HG03097 (cell line): ENCODE data around the gene NPC2.

Source experiments
- ATAC-seq: cut with Tn5 transposase; IDR thresholded peaks from one replicate; pipeline ENCODE4 v1.9.1; 2021; ENCODE audit not compliant: unreplicated experiment, low FRiP score

Gene NPC2

DNA sequence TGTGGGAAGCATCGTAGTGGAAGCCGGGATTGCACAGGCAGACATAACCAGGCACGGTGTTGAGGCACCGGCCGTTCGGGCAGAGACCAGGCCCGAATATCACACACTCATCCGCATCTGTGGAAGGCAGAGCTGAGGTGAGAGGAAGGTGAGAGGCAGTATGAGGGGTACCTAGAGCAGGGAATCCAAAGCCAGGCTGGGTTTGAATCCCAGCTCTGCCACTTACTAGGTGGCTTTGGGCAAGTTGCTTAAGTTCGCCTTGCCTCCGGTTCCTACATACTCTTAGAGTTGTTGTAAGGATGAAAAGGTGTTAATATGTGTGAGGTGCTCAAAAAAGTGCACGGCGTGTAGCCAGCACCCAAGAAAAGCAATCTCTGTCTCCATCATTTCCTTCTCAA lies 10.8 kb upstream of the NPC2 start:
- no peak for ATAC-seq

GRCh38 chr14:74503291-74503937 lies 10.3 kb upstream of the NPC2 start:
- ATAC-seq = no peak

DNA sequence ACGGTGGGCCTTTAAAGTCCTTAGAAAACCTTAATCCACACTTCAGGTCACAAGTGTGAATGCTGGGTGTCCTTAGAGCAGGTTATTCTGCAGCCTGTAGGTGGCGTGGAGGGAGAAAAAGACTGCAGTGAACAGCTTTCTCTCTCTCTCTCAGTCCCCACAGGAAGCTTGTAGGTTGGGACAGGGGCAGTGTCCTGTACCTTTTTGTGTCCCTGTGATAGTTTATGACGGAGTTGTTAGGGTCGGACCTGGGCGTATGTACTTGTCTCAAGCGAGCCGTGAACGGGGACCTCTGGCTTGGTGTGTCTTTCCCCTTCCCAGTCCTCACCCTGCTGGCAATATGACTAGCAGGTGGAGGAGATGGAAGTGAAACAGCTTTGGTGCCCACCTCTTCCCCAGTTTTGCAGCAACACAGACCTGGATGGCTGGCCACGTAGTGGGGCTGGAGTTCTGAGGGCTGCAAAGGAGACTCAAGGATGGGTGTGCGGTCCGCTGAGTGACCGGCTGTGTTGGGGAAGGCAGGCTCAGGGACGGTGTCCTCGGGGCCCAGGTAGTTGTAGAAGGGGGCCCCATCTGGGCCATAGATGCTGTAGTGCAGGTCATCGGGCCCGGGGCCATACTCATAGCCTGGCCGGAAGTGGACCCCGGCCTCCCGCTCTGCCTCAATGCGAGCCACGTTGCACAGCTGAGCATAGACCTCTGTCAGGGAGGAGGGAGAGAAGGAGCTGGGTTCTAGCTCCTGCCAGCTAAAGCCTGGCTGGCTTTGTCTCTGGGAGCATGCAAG lies 9.3 kb upstream of the NPC2 start:
- no peak for ATAC-seq

GRCh38 chr14:74501691-74502090 lies 8.6 kb upstream of the NPC2 start:
- ATAC-seq = no peak

DNA sequence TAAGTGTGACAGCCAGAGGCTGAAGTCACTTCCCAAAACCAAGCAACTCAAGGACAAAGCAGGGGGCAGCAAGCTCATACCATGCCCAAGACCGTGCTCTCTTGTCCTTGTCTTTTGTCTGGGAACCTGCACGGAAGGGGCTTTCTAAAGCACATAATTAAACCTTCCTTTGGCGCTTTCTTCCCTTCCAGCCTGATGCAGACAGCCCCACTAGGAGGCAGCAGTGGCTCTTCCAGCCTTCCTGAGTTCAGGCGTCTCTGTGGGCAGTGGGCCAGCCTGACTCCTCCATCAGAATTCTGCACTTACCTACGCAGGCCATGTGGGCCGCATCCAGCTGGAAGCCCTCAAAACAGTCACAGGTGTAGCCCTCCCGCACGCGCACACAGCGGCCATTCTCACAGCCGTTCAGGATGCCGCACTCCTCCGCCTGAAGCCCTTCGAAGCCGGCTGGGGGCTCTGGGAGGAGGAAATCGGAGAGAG lies 8.1 kb upstream of the NPC2 start:
- ATAC-seq = no peak

- ATAC-seq = no peak
Observed at GRCh38 chr14:74500417-74501134, 7.5 kb upstream of the NPC2 start.

GRCh38 chr14:74495356-74495755 lies 2.3 kb upstream of the NPC2 start:
- no peak for ATAC-seq

GRCh38 chr14:74493343-74494261 lies 497 bp upstream of the NPC2 start, which contains the start of gene ISCA2:
ISCA2 (plus strand) TSS chr14:74493765; CDS start chr14:74493775, 10 bp downstream.
- peak; percentile 88 for ATAC-seq

GRCh38 chr14:74491956-74492775 lies 939 bp downstream of the NPC2 start:
- no peak for ATAC-seq

DNA sequence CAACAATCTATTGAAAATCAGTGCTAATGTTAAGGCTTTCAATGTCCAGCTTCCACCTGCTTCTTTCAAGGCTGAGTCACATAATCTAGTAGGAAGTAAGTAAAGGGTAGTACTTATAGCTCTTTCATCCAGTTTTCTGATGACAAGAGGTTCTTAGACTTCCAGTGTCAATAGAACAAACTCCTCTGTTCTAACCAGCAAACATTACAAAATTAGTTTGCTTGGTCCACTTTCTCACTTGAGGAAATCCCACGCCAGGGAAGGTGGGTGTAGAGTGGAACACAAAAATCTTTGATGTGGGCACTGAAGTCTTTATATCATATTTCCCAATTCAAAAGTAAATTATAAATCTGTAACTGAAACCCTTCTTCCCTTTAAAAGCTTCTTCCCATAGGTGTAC lies 2.6 kb downstream of the NPC2 start:
- no peak for ATAC-seq

- no peak for ATAC-seq
Observed at GRCh38 chr14:74488786-74489397, 4.2 kb downstream of the NPC2 start.

DNA sequence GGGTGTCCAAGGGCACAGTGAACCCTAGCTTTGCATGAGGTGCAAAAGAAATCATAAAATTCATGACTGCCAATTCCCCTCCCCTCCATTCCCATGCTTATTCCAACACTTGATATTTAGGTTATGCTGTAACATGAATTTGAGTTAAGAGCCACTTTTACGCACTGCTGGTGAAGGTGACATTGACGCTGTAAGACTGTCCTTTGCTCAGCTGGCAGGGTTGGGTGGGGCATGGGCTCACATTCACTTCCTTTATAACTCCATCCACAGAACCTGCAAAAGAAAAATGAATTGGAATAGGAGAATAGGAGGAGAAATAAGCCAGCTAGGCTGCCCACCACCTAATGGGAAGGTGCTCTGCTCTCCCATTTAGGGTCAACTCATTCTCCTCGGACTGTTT lies 6.9 kb downstream of the NPC2 start:
- ATAC-seq = no peak

GRCh38 chr14:74483321-74483720 lies 9.8 kb downstream of the NPC2 start:
- no peak for ATAC-seq

GRCh38 chr14:74482571-74482970 lies 10.5 kb downstream of the NPC2 start:
- no peak for ATAC-seq

DNA sequence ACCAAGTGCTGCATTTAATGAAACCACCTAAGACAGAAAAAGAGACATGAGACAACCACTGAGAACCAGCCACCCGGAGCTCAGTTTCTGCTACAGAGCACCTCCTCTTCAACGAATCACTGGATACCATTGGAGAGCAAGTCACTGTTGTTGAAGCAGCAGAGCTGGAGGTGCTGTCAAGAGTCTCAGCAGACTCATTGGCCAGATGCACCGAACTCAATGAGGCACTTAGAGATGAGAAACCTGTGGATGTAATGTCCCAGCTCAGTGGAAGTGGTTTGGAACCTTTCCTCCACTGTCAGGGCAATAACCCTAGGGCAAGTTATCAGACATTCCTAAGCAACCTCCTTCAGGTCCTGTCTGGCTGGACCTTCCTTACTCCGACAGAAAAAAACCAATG lies 13.1 kb downstream of the NPC2 start:
- no peak for ATAC-seq

DNA sequence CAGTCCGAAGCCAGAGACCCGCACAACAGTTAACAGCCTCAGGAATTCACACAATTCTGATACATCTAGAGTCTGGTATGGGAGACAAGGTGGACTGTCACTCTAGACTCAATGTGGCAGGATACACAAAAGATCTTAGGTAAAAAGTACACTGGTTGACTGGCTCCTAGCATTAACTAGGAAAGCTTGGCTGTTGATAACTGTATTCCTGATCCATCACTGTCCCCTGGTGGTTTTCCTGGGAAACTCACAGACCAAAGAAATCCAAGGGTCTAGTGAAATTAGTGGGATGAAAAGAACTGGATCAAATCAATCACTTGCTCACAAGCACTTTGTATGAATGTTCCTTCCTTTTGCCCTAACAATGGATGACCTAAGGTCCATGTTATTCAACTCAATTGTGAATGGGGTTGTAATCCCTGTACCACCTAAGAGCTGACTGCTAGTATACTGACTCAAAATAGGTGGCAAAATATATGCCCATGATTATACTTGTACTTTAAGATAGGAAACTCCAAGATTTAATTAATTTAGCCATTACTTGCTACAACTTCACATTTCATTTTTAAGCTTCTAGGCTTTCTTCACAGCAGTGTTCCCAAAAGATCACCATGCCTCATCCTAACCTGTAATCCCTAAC lies 14.0 kb downstream of the NPC2 start:
- ATAC-seq = no peak

- no peak for ATAC-seq
Observed at GRCh38 chr14:74476607-74477006, 16.5 kb downstream of the NPC2 start.

- no peak for ATAC-seq
Observed at GRCh38 chr14:74476107-74476506, 17.0 kb downstream of the NPC2 start.

- ATAC-seq = no peak
Observed at GRCh38 chr14:74475678-74476077, 17.4 kb downstream of the NPC2 start.
